HepG2 (cell line): ENCODE measurements around the gene NBR1. TPM values are rescaled to one million over a fixed set of nuclear protein-coding genes. Genes with fewer than 3 reads are reported as not detected.

Source experiments
- AGO2 ChIP-seq: fragments of 200-400 bp; formaldehyde crosslinking; optimal IDR thresholded peaks from 2 replicates; pipeline ENCODE3; 2017; ENCODE audit warnings: mild to moderate bottlenecking, low read depth, low read length, moderate library complexity
- ELF3 ChIP-seq: IDR thresholded peaks from 2 replicates; pipeline ENCODE4 v1.6.1; 2016; ENCODE audit warnings: missing genetic modification reagents, missing compliant biosample characterization
- HINFP ChIP-seq: sonication (generic); formaldehyde crosslinking; IDR thresholded peaks from 2 replicates; pipeline ENCODE4 v1.4.0; 2020; ENCODE audit warnings: low read depth, mild to moderate bottlenecking, missing genetic modification reagents
- HMG20B ChIP-seq: conservative IDR thresholded peaks from 2 replicates; pipeline ENCODE4 v1.6.1; 2016; ENCODE audit warnings: missing genetic modification reagents, missing compliant biosample characterization
- JUNB ChIP-seq: sonication (generic); formaldehyde crosslinking; IDR thresholded peaks from 2 replicates; pipeline ENCODE4 v1.8.0; 2022; ENCODE audit warnings: missing genetic modification reagents, mild to moderate bottlenecking, borderline replicate concordance
- SETDB1 ChIP-seq: sonication (generic); formaldehyde crosslinking; IDR thresholded peaks from 2 replicates; pipeline ENCODE4 v1.5.1; 2020; ENCODE audit warnings: missing genetic modification reagents, mild to moderate bottlenecking, borderline replicate concordance
- SMAD9 ChIP-seq: sonication (generic); formaldehyde crosslinking; IDR thresholded peaks from 2 replicates; pipeline ENCODE4 v1.5.1; 2020; ENCODE audit warnings: mild to moderate bottlenecking, missing genetic modification reagents
- THAP7 ChIP-seq: sonication (generic); formaldehyde crosslinking; IDR thresholded peaks from 2 replicates; pipeline ENCODE4 v1.8.1; 2023; ENCODE audit warnings: mild to moderate bottlenecking, missing genetic modification reagents
- TRIM22 ChIP-seq: fragments of 450-650 bp; IDR thresholded peaks from 2 replicates; pipeline ENCODE4 v1.6.1; 2017
- ZBTB25 ChIP-seq: IDR thresholded peaks from 2 replicates; pipeline ENCODE4 v1.6.1; 2018; ENCODE audit warnings: missing genetic modification reagents
- ZMYM4 ChIP-seq: sonication (generic); formaldehyde crosslinking; IDR thresholded peaks from 2 replicates; pipeline ENCODE4 v1.8.1; 2023; ENCODE audit warnings: mild to moderate bottlenecking, missing genetic modification reagents
- ZNF446 ChIP-seq: sonication (generic); formaldehyde crosslinking; IDR thresholded peaks from 2 replicates; pipeline ENCODE4 v1.5.0; 2020; ENCODE audit warnings: mild to moderate bottlenecking, missing genetic modification reagents
- ZNF460 ChIP-seq: sonication (generic); formaldehyde crosslinking; IDR thresholded peaks from 2 replicates; pipeline ENCODE4 v1.5.1; 2020; ENCODE audit warnings: missing genetic modification reagents, mild to moderate bottlenecking, borderline replicate concordance
- ZNF772 ChIP-seq: sonication (generic); formaldehyde crosslinking; IDR thresholded peaks from 2 replicates; pipeline ENCODE4 v1.5.0; 2020; ENCODE audit warnings: mild to moderate bottlenecking, missing genetic modification reagents
- polyA plus RNA-seq, 8 experiments: library from polyadenylated mRNA; depleted of rRNA in 3 of 8; stranded (reverse) in 7 of 8; unstranded in 1 of 8; fragments of >200 nt; fragmentation: Illumina TruSeq in 4 of 8; extraction: Trizol in 4 of 8; gene quantifications; 2 replicates each; pipeline versions ENCODE4 v1.2.1 to v1.2.3, GENCODE V29; 2011 to 2016; ENCODE audit warnings: low read depth in 4 of 8, missing spikeins in 1 of 8, mixed read lengths in 1 of 8; ENCODE audit not compliant: insufficient read depth in 1 of 8
- total RNA-seq, 5 experiments: library from RNA; depleted of rRNA; stranded (reverse); fragments of >200 nt; fragmentation: Illumina TruSeq; extraction: Trizol; gene quantifications; 2 replicates each; pipeline ENCODE4 v1.2.3, GENCODE V29; 2016; ENCODE audit warnings: low read depth in 1 of 5
- TF ChIP-seq, protein P1 (sequence below): sonication (generic); formaldehyde crosslinking; IDR thresholded peaks from 2 replicates; pipeline ENCODE4 v1.4.0; 2020; ENCODE audit warnings: missing genetic modification reagents
- TF ChIP-seq, protein P2 (sequence below): sonication (generic); formaldehyde crosslinking; IDR thresholded peaks from 2 replicates; pipeline ENCODE4 v1.5.0; 2020; ENCODE audit warnings: missing genetic modification reagents
- TF ChIP-seq, protein P3 (sequence below): IDR thresholded peaks from 2 replicates; pipeline ENCODE4 v1.6.1; 2016; ENCODE audit warnings: control low read depth

The NBR1 gene
- total and polyA plus RNA-seq, 2 of the 13 experiments (the other 11 are each of a cell fraction or from before 2014, with no cell fraction given) = 51.7 to 121 TPM

- TF ChIP-seq HINFP = peak; percentile 85; the same call in 1 of the 2 replicates
- peak; percentile 59; the same call in 1 of the 2 replicates for TF ChIP-seq THAP7 (CRISPR knock-in tag)
- TF ChIP-seq JUNB (CRISPR knock-in tag) = 0 out of 2 replicates have a peak, but pooled peaks have one; percentile 40
- TF ChIP-seq SETDB1 (CRISPR knock-in tag) = no peak
- peak; percentile 74 for TF ChIP-seq ELF3 (CRISPR knock-in tag)
- peak; percentile 37 for TF ChIP-seq ZBTB25 (CRISPR knock-in tag)
- TF ChIP-seq, protein P1, sequence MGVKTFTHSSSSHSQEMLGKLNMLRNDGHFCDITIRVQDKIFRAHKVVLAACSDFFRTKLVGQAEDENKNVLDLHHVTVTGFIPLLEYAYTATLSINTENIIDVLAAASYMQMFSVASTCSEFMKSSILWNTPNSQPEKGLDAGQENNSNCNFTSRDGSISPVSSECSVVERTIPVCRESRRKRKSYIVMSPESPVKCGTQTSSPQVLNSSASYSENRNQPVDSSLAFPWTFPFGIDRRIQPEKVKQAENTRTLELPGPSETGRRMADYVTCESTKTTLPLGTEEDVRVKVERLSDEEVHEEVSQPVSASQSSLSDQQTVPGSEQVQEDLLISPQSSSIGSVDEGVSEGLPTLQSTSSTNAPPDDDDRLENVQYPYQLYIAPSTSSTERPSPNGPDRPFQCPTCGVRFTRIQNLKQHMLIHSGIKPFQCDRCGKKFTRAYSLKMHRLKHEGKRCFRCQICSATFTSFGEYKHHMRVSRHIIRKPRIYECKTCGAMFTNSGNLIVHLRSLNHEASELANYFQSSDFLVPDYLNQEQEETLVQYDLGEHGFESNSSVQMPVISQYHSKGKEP = 0 out of 2 replicates have a peak, but pooled peaks have one; percentile 61
- TF ChIP-seq, protein P2, sequence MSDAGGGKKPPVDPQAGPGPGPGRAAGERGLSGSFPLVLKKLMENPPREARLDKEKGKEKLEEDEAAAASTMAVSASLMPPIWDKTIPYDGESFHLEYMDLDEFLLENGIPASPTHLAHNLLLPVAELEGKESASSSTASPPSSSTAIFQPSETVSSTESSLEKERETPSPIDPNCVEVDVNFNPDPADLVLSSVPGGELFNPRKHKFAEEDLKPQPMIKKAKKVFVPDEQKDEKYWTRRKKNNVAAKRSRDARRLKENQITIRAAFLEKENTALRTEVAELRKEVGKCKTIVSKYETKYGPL (CRISPR knock-in tag) = peak; percentile 8; the same call in 1 of the 2 replicates
- TF ChIP-seq ZNF772 (CRISPR knock-in tag) = 0 out of 2 replicates have a peak, but pooled peaks have one; percentile 44
- no peak; the same call in 1 of the 2 replicates for TF ChIP-seq ZMYM4 (CRISPR knock-in tag)
- TF ChIP-seq, protein P3, sequence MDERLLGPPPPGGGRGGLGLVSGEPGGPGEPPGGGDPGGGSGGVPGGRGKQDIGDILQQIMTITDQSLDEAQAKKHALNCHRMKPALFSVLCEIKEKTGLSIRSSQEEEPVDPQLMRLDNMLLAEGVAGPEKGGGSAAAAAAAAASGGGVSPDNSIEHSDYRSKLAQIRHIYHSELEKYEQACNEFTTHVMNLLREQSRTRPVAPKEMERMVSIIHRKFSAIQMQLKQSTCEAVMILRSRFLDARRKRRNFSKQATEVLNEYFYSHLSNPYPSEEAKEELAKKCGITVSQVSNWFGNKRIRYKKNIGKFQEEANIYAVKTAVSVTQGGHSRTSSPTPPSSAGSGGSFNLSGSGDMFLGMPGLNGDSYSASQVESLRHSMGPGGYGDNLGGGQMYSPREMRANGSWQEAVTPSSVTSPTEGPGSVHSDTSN (CRISPR knock-in tag) = no peak
- TF ChIP-seq TRIM22 = no peak
- TF ChIP-seq HMG20B = 0 out of 2 replicates have a peak, but pooled peaks have one; percentile 40
- TF ChIP-seq ZNF446 = peak; percentile 78; the same call in 1 of the 2 replicates
- TF ChIP-seq ZNF460 (CRISPR knock-in tag) = no peak; the same call in 1 of the 2 replicates
- no peak for TF ChIP-seq SMAD9 (CRISPR knock-in tag)
- peak; percentile 12 for TF ChIP-seq AGO2
Measured at GRCh38 chr17:43216762-43217613, 46.0 kb downstream of the NBR1 start (continued).
